GM11168 (cell line): ENCODE data around the gene KLLN.
"Not testable (repeated sequence)": the region's sequence is repeated elsewhere in the genome, so short reads cannot be mapped to it uniquely, and the experiment has no call there.

Experiments
- in situ Hi-C: fragments of 300-500 bp; cut with MboI; formaldehyde crosslinking; loops from one replicate; pipeline ENCODE4 v1.12.0; 2022; ENCODE audit warnings: low sequenced_read_pairs; ENCODE audit not compliant: unreplicated experiment

KLLN gene

DNA sequence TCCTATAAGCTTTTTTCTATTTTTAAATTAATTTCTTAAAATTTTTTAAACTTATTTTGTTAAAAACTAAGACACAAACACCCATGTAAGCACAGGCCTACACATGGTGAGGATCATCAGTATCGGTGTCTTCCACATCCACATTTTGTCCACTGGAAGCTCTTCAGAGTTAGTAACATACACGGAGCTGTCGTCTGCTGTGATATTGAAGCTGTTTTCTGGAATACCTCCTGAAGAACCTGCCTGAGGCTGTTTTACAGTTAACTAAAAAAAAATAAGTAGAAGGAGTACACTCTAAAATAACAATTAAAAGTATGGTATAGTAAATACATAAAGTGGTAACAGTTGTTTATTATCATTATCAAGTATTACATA lies 17.7 kb downstream of the KLLN start:
- in situ Hi-C loops, result no loop called here

GRCh38 chr10:87844837-87845623 lies 18.3 kb downstream of the KLLN start:
- in situ Hi-C loops, result no loop called here

DNA sequence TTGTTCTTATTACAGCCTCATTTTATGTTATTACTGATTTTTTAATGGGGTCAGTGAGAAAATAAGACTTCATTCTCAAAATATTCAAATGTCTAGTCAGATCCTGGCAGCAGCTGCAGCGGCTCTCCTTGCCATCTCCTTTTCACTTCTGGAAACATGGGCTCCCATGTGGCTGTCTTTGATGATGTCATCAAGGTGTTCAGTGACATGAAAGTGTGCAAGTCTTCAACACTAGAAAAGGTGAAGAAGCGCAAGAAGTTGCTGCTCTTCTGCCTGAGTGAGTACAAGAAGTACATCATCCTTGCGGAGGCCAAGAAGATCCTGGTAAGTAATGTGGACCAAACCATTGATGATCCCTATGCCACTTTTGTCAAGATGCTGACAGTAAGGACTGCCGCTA lies 19.6 kb downstream of the KLLN start:
- in situ Hi-C loops, result no loop called here

DNA sequence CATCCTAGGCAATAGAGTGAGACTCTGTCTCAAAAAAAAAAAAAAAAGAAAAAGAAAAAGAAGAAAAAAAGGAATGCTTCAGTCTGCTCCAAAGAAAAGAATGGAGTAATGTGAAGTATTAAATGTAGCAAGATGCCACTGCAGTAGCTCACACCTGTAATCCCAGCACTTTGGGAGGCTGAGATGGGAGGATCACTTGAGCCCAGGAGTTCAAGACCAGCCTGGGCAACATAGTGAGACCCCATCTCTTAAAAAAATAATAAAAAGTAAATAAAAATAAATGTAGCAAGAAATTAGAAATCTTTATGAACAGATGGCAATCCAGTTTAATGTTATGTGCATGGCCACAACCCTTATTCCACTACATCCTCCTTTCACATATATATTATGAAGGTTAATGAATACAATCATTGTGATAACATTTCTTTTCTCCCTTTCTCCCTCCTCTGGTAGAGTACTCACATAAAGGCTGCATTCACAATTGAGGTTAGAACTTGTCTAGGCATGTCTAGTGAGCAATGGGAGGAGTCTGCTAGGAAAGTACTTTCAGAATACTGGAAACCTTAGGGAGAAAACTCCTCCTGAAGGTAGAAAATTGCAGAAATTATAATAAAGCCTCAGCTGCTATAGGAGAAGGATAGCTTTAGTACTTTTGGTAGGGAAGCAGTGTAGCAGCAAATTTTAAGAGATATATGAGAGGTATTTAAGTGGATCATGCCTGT lies 20.4 kb downstream of the KLLN start:
- in situ Hi-C loops, result no loop called here

DNA sequence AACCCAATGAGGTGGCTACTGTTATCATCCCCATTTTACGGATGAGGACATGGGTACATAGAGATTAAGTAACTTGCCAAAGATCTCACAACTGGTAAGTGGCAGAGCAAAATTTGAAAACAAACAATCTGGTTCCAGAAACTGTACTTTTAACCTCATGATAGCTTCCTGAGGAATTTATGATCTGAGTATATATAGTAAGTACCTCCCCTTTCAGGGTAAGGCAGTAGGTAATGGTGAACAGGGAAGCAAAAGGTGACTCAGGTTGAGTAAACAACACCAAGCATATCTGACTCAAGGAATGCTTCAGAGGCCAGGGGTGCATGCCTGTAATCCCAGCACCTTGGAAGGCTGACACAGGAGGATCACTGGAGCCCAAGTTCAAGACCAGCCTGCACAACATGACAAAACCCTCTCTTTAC lies 21.1 kb downstream of the KLLN start:
- in situ Hi-C loops, result no loop called here

DNA sequence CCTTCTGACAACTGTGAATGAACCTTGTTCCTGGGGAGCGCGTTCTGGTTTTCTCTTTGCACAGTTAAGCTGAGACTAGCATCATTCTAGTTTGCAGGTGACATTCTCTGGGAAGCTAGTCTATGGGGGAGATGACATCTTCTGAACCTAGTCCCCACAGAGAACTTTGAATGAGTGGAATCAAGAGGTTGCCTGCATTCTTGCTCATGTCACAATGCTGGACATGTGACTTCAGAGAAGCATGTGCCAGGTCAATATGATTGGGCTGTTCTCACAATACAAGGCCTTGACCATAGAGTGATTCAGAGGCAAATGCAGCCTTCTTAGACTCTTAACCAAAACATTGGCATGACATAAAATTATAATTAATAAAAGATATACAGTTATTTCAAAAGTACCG lies 22.1 kb downstream of the KLLN start:
- in situ Hi-C loops, result no loop called here

GRCh38 chr10:87838650-87839049 lies 24.7 kb downstream of the KLLN start:
- in situ Hi-C loops, result no loop called here

DNA sequence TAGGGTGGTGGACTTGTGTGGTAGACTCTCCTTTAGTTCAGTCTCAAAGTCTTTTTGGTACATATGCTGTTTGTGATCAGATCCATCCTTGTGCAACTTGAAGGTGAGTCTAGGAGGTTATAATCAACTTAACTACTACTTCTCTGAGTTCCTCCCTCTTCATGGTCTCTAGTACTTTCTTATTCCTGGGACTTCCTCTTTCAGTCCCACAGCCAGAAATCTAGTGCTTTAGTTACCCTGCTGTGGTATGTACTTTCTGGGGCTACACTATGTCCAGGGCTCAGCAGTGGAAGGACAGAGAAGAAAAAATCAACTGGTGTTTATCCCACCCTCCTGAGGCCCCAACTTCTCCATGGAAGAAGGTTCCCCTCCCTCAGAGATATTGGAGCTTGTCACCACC lies 25.9 kb downstream of the KLLN start:
- in situ Hi-C loops, result no loop called here

- in situ Hi-C loops, result no loop called here
These were observed 27.2 kb downstream of the KLLN start for GRCh38 chr10:87836098-87836497.

DNA sequence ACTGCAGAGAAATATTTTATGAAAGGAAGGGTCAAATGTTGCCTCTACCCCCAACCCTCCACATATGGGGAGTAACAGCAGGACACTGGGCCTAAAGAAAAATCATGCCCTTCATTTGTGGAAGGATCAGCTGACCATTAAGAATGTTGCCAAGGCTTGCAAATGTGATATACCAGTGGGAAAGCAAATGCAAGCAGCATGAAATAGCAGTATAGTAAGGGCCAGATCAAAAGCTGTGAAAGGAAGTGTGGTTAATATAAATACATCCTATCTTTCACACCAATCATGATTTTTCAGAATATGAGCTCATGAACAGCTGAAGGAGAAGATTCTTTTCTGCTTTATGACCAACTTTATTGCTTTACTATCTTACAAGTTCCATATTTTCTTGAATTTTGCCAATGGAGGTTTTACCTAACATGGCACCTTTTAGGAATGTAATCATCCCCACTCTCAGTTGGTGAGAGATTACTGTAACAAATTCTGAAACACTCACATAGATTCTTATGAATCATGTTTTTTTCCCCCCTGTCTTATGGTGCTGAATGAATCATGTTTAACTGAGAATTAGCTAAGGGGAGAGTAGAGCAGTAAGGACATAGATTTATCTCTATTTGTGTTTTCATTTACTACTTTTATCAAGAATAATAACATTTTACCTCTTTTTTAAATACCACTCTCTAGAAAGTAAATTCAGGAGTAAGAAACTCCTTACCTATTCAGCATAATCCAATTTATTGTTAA lies 33.2 kb downstream of the KLLN start:
- in situ Hi-C loops, result no loop called here

DNA sequence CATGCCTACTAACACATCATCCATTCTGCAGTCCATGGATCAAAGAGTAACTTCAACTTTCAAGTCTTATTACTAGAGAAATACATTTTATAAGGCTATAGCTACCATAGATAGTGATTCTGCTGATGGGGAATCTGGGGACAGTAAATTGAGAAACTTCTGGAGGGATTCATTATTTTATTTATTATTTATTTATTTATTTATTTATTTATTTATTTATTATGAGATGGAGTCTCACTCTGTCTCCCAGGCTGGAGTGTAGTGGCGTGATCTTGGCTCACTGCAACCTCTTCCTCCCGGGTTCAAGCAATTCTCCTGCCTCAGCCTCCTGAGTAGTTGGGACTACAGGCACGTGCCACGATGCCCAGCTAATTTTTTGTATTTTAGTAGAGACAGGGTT lies 34.3 kb downstream of the KLLN start:
- in situ Hi-C loops, result not testable (repeated sequence)

DNA sequence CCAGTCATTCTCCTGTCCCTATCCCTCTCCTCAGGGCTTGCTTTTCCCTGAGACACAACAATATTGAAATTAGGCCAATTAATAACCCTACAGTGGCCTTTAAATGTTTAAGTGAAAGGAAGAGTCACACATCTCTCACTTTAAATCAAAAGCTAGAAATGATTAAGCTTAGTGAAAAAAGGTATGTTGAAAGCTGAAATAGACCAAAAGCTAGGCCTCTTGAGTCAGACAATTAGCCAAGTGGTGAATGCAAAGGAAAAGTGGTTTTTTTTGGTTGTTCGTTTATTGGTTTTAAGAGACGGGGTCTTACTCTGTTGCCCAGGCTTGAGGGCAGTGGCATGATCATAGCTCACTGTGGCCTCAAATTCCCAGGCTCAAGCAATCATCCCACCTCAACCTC lies 35.7 kb downstream of the KLLN start:
- in situ Hi-C loops, result no loop called here

GRCh38 chr10:87826653-87827052 lies 36.7 kb downstream of the KLLN start:
- in situ Hi-C loops, result no loop called here

- in situ Hi-C loops, result no loop called here
These were observed 44.1 kb downstream of the KLLN start for GRCh38 chr10:87819289-87819585.

DNA sequence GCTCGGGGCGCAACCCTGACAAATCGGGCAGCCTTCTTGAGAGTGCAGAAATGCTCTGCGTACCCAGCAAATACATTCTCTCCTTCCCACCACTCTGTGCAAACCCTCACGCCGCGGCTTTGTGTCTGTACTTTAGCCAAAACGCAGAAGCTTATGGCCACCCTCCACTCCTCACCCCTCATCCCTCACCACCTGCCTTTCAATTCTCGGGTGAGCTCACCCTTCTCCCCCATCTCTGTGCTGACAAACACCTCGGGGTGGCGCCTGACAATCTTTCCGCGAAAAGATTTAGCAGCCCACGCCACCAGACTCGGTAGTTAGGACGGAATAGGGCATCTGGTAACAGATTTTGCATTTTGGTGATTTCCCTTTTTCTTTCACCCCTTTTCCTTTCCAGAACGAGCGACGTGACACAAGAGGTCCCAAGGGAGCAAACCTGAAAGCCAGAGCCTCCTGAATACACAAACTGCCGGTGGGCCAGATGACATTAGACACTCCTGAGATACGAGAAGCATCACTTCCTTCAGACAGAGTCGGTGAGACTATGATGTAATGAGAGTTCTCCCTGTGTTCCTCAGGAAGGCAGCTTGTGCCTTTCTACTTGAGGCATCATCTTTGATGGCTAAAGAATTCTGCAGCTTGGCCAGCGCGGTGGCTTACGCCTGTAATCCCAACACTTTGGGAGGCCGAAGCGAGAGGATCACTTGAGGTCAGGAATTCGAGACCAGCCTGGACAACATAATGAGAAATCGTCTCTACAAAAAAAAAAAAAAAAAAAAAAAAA lies 44.6 kb downstream of the KLLN start:
- in situ Hi-C loops, result no loop called here

GRCh38 chr10:87817609-87818504 lies 45.5 kb downstream of the KLLN start, which contains the start of gene ATAD1:
Gene ATAD1, minus strand, starts transcription at chr10:87818226. Its CDS starts 3,627 bp downstream, at chr10:87814599.
- in situ Hi-C loops, result no loop called here

- in situ Hi-C loops, result no loop called here
These were observed 46.3 kb downstream of the KLLN start for GRCh38 chr10:87816898-87817608.

DNA sequence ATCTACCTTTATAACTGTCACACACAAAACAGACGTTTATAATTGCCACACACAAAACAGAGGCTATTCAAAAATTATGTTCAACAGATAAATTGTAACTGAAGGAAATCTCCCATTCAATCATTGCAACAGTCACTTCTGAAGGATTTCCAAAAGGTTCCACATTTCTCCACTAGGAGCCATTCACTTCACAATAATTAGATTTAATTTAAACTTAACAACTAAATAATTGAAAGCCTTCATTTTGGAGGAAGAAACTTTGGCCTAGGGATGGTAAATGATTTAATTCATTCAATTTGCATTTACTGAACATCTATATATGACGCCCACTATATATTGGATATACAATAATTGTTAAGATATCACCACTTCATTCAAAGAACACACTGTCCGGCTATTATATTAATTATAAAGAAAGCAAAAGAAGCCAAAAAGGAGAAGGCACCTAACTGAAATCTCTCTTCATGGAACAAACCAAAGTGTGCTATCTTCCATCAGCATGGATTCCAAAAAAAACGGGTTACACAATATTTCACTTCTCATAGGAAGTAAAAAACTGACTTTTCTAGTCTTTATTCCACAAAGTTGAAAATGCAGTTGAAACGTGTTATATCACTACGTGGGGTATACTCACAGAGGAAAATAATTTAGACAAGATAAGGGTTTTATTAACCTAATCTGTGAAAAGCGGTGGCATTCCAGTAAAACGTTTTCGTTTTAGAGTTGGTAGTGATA lies 47.0 kb downstream of the KLLN start:
- in situ Hi-C loops, result no loop called here
